ENCODE results near the gene SIKE1.
"Not testable (repeated sequence)": the region's sequence is repeated elsewhere in the genome, so short reads cannot be mapped to it uniquely, and the experiment has no call there.

Gene SIKE1

GRCh38 chr1:114780344-114781226 lies at the start of gene SIKE1:
TSS of gene SIKE1 (minus strand) at chr1:114780685. CDS start at chr1:114780607, 78 bp downstream.
- peak; percentile 80 for DNase-seq (ENCODE audit: low read depth, low spot score)

DNA sequence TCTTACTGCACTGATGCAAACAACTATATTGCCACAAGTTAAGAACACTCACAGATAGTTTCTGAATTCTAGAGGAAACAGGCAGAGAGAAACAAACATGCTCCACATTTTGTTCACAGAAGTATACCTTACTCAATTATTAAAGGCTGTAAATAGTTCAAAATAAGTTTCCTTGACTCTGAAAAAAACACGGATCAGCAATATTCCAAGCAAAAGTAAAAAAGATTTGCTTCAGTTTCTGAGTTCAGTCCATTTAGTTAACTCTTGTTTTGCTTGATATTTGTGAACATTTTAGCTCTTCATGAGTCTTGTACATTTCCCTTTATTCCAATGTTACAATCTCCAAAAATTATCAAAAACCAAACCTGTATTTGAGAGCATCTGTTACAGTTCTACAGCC lies 49.6 kb upstream of the SIKE1 start:
- not testable (repeated sequence) for DNase-seq (ENCODE audit: low read depth, low spot score)

DNA sequence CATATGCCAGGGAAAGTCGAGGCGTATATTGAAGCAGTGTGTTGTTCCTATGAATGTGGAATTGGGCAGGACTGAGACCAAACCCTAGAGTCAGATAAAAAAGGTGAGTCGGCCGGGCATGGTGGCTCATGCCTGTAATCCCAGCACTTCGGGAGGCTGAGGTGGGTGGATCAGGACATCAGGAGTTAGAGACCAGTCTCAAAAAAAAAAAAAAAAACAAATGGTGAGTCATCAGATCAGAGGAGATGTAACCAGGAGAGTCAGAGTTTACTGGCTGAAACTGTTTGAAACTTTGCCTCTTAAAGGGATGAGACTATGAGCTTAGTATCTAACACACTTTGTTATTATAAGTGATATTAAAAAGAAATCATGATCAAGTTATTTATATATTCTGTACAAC lies 47.8 kb upstream of the SIKE1 start:
- no peak for DNase-seq (ENCODE audit: low read depth, low spot score)

DNA sequence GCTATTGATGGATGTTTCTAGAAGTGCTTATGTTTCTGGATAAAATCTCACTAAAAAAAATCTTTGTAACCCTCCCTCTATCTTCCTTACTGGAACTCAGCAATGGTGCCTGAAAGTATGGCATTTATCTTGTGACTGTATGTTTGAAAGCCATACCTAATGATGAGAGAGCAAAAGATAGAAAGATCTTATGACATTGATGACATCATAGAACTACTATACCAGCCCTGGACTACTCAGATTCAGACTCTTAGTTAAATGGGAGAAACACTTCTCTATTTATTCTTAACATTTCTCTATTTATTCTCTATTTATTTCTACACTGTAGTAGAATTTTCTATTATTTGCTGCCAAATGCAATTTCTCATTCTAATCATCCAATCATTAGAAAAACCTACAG lies 41.5 kb upstream of the SIKE1 start:
- no peak for DNase-seq (ENCODE audit: low read depth, low spot score)

DNA sequence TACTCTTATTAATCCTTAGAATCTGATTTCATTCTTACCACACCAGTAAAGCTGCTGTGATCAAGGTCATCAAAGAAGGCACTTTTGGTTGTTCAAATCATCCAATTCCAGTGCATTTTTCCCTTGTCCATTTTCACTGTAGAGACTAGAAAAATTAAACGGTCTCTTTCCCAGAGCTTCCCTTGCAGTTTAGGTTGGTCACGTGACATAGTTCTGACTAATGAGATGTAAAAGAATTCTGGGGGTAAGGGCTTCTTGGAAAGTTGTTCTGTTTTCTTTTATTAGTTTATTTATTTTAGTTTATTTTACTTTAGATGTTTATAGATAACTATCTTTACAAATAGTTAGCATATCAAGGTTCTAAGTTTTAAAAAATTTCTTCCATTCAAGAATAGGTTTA lies 39.9 kb upstream of the SIKE1 start:
- no peak for DNase-seq (ENCODE audit: low read depth, low spot score)

DNA sequence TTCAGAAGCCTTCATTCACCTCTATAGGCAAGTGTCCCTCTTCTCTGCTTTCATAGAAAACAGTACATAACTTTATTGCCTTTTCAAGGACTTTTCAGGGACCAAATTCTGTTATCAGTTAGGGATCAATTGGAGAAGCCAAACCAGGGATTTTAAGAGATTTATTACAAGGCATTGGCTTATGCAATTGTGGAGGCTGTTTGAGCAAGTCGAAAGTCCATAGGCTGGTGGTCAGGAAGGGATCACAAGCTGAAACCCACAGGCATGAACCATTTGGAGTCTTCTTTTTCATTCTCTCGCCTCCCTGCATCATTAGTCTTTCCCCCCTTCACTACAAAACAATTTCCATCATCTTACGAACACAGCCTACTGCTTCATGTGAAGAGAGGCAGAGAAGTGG lies 39.4 kb upstream of the SIKE1 start:
- no peak for DNase-seq (ENCODE audit: low read depth, low spot score)

DNA sequence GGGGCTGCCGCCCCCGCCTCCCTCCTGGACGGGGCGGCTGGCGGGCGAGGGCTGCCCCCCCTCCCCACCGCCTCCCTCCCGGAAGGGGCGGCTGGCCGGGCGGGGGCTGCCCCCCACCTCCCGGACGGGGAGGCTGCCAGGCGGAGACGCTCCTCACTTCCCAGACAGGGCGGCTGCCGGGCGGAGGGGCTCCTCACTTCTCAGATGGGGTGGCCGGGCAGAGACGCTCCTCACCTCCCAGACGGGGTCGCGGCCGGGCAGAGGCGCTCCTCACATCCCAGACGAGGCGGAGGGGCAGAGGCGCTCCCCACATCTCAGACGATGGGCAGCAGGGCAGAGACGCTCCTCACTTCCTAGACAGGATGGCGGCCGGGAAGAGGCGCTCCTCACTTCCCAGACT lies 24.0 kb upstream of the SIKE1 start:
- not testable (repeated sequence) for DNase-seq (ENCODE audit: low read depth, low spot score)

GRCh38 chr1:114803001-114803400 lies 22.5 kb upstream of the SIKE1 start:
- no peak for DNase-seq (ENCODE audit: low read depth, low spot score)

DNA sequence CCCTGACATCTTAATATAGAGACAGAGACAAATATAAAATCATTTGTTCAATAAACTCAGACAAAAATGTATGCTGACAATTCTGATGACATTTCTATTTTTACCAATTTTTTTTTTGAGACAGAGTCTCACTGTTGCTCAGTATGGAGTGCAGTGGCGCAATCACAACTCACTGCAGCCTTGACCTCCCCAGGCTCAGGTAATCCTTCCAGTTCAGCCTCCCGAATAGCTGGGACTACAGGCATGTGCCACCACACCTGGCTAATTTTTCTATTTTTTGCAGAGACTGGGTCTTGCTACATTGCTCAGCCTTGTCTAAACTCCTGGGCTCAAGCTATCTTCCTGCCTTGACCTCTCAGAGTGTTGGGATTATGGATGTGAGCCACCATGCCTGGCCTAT lies 13.6 kb upstream of the SIKE1 start:
- no peak for DNase-seq (ENCODE audit: low read depth, low spot score)

DNA sequence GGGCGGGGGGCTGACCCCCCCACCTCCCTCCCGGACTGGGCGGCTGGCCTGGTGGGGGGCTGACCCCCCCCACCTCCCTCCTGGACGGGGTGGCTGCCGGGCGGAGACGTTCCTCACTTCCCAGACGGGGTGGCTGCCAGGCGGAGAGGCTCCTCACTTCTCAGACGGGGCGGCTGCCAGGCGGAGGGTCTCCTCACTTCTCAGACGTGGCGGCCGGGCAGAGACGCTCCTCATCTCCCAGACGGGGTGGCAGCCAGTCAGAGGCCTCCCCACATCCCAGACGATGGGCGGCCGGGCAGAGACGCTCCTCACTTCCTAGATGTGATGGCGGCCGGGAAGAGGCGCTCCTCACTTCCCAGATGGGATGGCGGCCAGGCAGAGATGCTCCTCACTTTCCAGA lies 10.1 kb upstream of the SIKE1 start:
- not testable (repeated sequence) for DNase-seq (ENCODE audit: low read depth, low spot score)

DNA sequence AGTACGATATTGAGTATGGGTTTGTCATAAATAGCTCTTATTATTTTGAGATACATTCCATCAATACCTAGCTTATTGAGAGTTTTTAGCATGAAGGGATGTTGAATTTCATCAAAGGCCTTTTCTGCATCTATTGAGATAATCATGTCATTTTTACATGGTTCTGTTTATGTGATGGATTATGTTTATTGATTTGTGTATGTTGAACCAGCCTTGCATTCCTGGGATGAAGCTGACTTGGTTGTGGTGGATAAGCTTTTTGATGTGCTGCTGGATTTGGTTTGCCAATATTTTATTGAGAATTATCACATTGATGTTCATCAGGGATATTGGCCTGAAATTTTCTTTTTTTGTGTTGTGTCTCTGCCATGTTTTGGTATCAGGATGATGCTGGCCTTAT lies 6.0 kb upstream of the SIKE1 start:
- DNase-seq (ENCODE audit: low read depth, low spot score), result not testable (repeated sequence)

DNA sequence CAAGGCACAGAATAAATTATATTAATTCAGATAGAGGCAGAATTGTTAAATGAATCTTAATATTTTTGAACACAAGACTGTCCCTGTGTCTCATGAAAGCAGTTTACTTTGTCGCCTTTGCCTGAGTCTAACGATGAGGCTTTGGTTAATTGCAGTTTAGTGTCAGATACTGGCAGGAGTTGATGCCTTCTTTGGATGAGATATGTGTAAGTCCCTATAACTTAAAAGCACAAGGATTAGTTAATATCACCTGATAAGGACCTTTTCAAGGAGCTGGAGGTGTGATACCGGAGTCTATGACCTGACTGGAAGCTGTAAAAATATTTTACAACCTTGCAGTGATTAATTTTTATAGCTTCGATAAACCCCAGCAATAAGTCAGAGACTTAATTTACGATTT lies 2.0 kb upstream of the SIKE1 start:
- DNase-seq (ENCODE audit: low read depth, low spot score), result no peak

DNA sequence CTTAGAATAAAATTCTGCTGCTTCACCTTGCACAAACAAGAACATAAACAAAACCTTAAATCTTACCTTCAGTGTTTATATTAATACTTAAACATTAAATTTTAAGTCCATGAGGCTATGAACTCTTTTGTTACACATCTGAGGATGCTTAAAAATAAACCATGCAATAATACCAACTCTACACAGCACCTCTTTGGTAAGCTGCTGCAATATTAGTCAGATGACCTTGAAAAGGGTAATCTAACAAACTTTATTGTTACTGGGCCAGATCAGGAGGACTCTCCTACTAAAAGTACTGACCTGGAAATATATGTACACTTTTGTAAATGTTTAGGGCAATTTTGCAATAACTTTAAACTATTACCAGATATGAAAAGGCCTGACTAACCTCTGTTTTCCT lies 763 bp downstream of the SIKE1 start:
- DNase-seq (ENCODE audit: low read depth, low spot score), result no peak

- DNase-seq (ENCODE audit: low read depth, low spot score), result not testable (repeated sequence)
Measured at GRCh38 chr1:114776726-114777125, 3.8 kb downstream of the SIKE1 start.

DNA sequence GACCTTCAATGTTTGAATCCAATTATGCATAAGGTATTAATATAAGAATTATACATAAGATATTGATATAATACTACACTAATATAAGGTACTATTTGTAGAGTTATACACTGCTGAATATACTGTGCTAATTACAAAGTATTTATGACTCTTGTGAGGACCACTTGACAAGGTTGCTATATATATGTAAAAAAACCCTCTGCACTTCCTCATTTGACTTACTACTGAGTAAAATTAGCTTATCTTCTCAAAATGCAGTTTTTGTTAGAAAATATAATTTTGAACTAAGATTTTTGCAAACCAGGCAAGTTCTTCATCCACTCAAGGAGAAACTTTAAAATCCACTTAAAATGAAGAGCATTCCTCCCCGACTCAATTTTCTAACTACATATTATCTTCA lies 8.5 kb downstream of the SIKE1 start:
- DNase-seq (ENCODE audit: low read depth, low spot score), result no peak

DNA sequence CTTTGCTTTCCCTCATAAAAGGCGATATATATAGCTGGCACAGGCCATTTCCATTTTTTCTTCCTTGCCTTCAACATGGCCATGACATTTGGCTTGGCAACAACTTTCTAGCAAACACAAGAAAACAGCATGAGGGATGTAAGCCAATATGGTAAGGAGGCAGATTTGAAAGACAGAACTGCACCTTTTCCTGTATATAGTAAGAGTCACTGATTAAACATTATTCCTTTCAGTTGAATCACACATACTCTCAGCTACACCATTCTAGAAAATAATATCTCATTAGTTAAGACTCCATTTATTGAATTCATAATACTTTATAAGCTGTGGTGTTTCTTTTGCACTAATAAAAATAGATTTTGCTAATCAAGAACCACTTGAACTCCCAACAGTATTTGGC lies 9.5 kb downstream of the SIKE1 start:
- DNase-seq (ENCODE audit: low read depth, low spot score), result no peak

DNA sequence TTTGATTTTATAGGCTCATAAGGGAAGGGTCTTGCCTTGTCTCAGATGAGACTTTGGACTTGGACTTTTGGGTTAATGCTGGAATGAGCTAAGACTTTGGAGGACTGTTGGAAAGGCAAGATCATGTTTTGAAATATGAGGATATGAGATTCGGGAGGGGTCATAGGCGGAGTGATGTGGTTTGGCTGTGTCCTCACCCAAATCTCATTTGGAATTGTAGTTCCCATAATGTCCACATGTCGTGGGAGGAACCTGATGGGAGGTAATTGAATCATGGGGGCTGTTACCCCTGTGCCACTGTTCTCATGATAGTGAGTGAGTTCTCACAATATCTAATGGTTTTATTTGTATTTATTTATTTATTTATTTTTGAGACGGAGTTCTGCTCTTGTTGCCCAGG lies 15.8 kb downstream of the SIKE1 start:
- DNase-seq (ENCODE audit: low read depth, low spot score), result no peak

DNA sequence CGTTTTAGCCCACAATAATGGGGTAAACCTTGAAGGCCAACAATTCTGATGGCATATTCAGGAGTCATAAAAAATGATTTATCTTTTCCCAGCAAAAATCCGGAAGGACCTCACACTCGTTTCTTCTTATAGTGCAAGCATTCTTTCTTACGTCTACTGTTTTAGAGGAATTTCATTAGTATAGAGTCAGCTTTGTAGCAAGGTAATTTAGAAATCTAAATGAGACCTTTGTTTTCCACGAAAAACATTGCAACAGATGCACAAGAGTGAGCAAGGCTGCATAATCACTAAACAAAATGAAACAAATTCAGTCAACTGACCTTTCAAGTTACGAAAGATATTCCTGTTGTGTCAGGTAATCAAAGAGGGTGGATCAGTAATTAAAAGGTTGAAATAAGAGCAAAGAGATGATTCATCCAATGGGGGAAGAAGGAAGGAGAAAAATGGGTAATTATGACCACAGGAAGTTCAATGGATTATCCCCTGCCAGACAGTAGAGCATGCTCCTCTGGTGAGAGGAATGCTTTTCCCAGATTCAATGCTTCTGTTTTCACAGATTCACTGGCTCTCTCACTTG lies 22.1 kb downstream of the SIKE1 start:
- DNase-seq (ENCODE audit: low read depth, low spot score), result no peak

DNA sequence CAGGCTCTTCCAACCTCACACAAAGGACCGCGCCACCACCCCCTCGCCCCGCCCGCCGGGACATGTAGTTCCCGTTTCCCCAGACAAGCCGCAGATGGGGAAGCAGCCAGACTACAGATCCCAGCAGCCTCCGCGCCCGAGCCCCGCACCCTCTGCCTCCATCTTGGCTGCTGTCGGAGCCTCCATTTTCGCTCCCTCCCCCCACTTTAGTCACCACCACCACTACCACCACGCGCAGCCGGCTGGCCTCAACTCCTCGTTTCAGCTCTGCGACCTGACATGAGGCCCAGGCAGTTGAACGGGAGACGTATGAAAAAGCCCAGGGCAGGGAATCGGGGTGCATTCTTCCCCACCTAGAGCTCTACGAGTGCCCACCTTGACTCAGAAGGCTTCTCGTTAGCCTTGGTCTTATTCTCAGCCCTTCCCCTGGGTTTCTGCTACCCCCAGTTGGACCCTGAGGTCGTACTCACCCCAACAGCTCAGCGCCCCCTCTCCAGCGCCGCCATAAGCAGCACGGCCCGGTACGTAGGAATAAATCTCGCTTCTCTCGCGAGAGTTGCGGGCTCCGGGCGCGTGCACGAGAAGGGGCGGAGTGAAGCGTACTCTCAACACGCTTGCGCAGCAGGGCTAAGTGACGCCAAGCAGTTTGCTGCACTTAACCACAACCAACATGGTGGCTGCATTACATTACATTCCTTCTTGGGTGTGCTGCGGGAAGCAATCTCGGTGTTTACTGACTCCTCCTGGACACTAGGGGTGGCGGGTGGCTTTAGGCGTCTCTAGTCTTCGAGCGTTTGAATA lies 22.8 kb downstream of the SIKE1 start, which contains the start of gene CSDE1:
Gene CSDE1 (minus strand): TSS at position 530 of the 801 bp plus-strand sequence. CDS start 18,094 bp downstream, outside the sequence.
- peak; percentile 88 for DNase-seq (ENCODE audit: low read depth, low spot score)

DNA sequence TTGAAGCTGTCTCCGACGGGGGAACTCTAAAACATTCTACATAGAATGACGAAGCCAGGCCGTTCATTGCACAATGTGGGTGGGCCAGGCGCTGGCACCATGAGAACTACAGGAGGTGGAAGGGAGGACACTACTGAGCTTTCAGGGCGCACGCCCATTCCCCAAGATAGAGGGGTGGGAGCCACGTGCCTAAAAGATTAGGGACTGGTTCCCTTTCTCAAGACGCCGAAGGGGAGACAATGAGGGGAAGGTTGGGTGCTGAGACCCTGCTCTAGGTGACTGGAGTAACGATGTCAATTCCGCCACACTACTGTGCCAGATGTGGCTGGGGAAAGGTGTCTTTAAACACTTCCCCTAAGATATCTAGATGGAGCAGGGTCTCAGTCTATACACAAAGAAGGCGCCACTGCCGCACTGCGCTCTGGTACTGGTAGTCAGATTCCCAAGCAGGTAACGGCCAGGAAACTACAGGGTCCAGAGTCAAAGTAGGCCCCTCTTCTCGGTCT lies 23.5 kb downstream of the SIKE1 start:
- DNase-seq (ENCODE audit: low read depth, low spot score), result no peak

DNA sequence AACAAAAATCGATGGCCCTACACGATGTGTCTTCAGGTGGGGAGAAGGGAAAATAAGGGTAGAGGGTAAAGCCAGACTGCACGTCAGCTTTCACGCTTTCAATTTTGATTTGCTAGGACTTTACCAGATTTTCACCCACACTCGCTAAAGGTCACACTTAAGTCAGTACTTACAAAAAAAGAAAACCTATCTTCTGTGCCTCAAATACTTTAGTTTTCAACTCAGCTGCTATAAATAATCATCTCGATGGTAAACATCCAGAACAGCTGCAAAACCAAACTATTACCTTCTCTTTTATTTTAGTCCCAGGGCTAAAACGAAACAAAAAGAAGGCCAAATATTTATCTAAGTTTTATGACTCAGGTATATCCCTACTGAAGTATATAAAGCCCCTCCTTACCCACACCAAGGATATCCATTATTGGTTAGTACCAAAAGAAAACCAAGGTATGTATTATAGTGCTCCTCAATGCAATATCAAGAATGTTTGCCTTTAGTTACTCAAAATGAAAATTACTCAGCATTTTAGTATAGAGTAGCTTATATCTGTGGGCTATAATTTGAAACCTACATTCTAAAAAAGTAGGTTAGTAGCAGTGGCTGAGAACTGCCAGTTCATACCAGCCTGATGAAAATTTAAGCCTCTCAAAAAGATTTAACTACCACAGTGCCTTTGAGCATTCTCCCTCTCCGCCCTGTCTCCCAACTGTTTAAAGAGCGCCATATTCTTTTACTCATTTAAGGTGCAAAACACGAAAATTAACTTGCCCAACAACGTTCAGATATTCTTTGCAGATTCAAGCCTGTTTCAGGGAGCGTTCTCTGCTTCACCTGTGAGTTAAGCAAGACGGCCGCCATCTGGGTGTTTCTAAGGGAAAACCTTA lies 24.2 kb downstream of the SIKE1 start:
- no peak for DNase-seq (ENCODE audit: low read depth, low spot score)

Data from activated naive CD8-positive, alpha-beta T cell treated with anti-CD3 and anti-CD28 coated beads, Interleukin-2, amount 50 U/mL, for 16 hours (primary cell).